SK-N-SH (cell line): ENCODE measurements around the gene ACE. TPM values are rescaled to one million over a fixed set of nuclear protein-coding genes. Genes with fewer than 3 reads are reported as not detected.

ENCODE experiments used
- CTCF ChIA-PET: fragments of 300-600, 350-600 bp; formaldehyde crosslinking; extraction: SDS; loops from one replicate; lab custom pipeline; 2021; lab: Yijun Ruan, JAX
- POLR2A ChIA-PET: fragments of 350-600 bp; sonication (Branson Sonifier 250); formaldehyde crosslinking; extraction: SDS; loops from one replicate; lab custom pipeline; 2020; ENCODE audit warnings: antibody characterized with exemption, inconsistent platforms; lab: Yijun Ruan, JAX
- DNase-seq: peaks from one replicate; pipeline ENCODE4 v3.0.0; 2012
- H2AFZ ChIP-seq: fragments of 200-600 bp; sonication (generic); 2 replicates; pipeline ENCODE4 v1.8.1; 2016; ENCODE audit warnings: antibody characterized with exemption, mild to moderate bottlenecking, low read depth
- H3F3A ChIP-seq: fragments of 200-600 bp; sonication (generic); replicated peaks from 2 replicates; pipeline ENCODE3; 2016; ENCODE audit warnings: antibody characterized with exemption, mild to moderate bottlenecking; ENCODE audit not compliant: insufficient read depth
- H3K27ac ChIP-seq, 2 experiments: fragments of 200-500 bp in 1 of 2; fragments of 200-600 bp in 1 of 2; sonication (Bioruptor generic) in 1 of 2; sonication (generic), shearing (Covaris generic) in 1 of 2; 2 replicates each; pipeline versions ENCODE4 v1.5.1 to v1.6.1; 2014 to 2016; ENCODE audit warnings: low read depth in 2 of 2, inconsistent platforms in 1 of 2, low read length in 1 of 2, mild to moderate bottlenecking in 1 of 2, mixed read lengths in 1 of 2
- H3K27me3 ChIP-seq: fragments of 200-600 bp; sonication (generic), shearing (Covaris generic); 2 replicates; pipeline ENCODE4 v1.6.1; 2016; ENCODE audit warnings: mixed run types; ENCODE audit not compliant: insufficient read depth
- H3K36me3 ChIP-seq, 2 experiments: fragments of 200-500 bp in 1 of 2; fragments of 200-600 bp in 1 of 2; sonication (Bioruptor generic) in 1 of 2; sonication (generic) in 1 of 2; replicated peaks in 1 of 2; 2 replicates each; pipeline versions ENCODE3 to v1.5.1; 2014 to 2016; ENCODE audit warnings: low read length in 1 of 2, mild to moderate bottlenecking in 1 of 2; ENCODE audit not compliant: insufficient read depth in 2 of 2, control insufficient read depth in 1 of 2
- H3K4me1 ChIP-seq, 2 experiments: fragments of 200-500 bp in 1 of 2; fragments of 200-600 bp in 1 of 2; sonication (Bioruptor generic) in 1 of 2; sonication (generic), shearing (Covaris generic) in 1 of 2; 2 replicates each; pipeline versions ENCODE4 v1.5.1 to v1.6.1; 2014 to 2016; ENCODE audit warnings: low read depth in 1 of 2, low read length in 1 of 2, mixed run types in 1 of 2; ENCODE audit not compliant: insufficient read depth in 2 of 2, control insufficient read depth in 1 of 2
- H3K4me2 ChIP-seq: fragments of 200-600 bp; sonication (generic), shearing (Covaris generic); 2 replicates; pipeline ENCODE4 v1.6.1; 2017; ENCODE audit warnings: mixed run types
- H3K4me3 ChIP-seq, 2 experiments: fragments of 200-500 bp in 1 of 2; fragments of 200-600 bp in 1 of 2; sonication (Bioruptor generic) in 1 of 2; sonication (generic), shearing (Covaris generic) in 1 of 2; 2 replicates each; pipeline versions ENCODE4 v1.5.1 to v1.8.1; 2014 to 2016; ENCODE audit warnings: low read depth in 2 of 2, inconsistent platforms in 1 of 2, low read length in 1 of 2, mild to moderate bottlenecking in 1 of 2, mixed read lengths in 1 of 2, moderate library complexity in 1 of 2
- H3K79me2 ChIP-seq: fragments of 200-600 bp; sonication (generic); 2 replicates; pipeline ENCODE4 v1.8.1; 2017; ENCODE audit warnings: mild to moderate bottlenecking; ENCODE audit not compliant: insufficient read depth
- H3K9ac ChIP-seq: fragments of 200-600 bp; sonication (generic); 2 replicates; pipeline ENCODE4 v1.6.1; 2017; ENCODE audit warnings: mixed run types
- H3K9me2 ChIP-seq: fragments of 200-600 bp; sonication (generic); 2 replicates; pipeline ENCODE4 v1.6.1; 2017; ENCODE audit warnings: mixed run types
- H3K9me3 ChIP-seq: fragments of 200-600 bp; sonication (generic); 2 replicates; pipeline ENCODE4 v1.6.1; 2017; ENCODE audit warnings: mixed run types, mild to moderate bottlenecking, moderate library complexity
- H4K20me1 ChIP-seq: fragments of 200-600 bp; sonication (generic); 2 replicates; pipeline ENCODE4 v1.6.1; 2017; ENCODE audit warnings: mild to moderate bottlenecking, mixed run types; ENCODE audit not compliant: insufficient read depth
- CTCF ChIP-seq: fragments of 200-600 bp; sonication (generic); IDR thresholded peaks from 2 replicates; pipeline ENCODE4 v1.6.1; 2017; ENCODE audit warnings: antibody characterized with exemption, mild to moderate bottlenecking, moderate library complexity
- EZH2phosphoT487 ChIP-seq: fragments of 200-600 bp; sonication (generic); IDR thresholded peaks from 2 replicates; pipeline ENCODE4 v1.6.1; 2017; ENCODE audit warnings: low read depth, mixed run types, mild to moderate bottlenecking, antibody characterized with exemption, moderate library complexity, borderline replicate concordance
- FOSL2 ChIP-seq: IDR thresholded peaks from 2 replicates; pipeline ENCODE4 v1.4.0; 2012; ENCODE audit warnings: low read depth, mild to moderate bottlenecking, moderate library complexity, borderline replicate concordance
- FOXJ3 ChIP-seq: sonication (generic); formaldehyde crosslinking; IDR thresholded peaks from 2 replicates; pipeline ENCODE4 v1.5.1; 2020; ENCODE audit warnings: mild to moderate bottlenecking, missing genetic modification reagents
- GATA2 ChIP-seq: sonication (generic); formaldehyde crosslinking; IDR thresholded peaks from 2 replicates; pipeline ENCODE4 v1.5.0; 2020; ENCODE audit warnings: mild to moderate bottlenecking, missing genetic modification reagents
- MXI1 ChIP-seq: IDR thresholded peaks from 2 replicates; pipeline ENCODE4 v1.6.1; 2012; ENCODE audit warnings: mild to moderate bottlenecking, low read depth, low read length, improper control_type of control experiment
- RAD21 ChIP-seq: IDR thresholded peaks from 2 replicates; pipeline ENCODE4 v1.6.1; 2012; ENCODE audit warnings: mild to moderate bottlenecking, low read length
- RXRA ChIP-seq: IDR thresholded peaks from 2 replicates; pipeline ENCODE4 v1.4.0; 2012; ENCODE audit warnings: low read depth, mild to moderate bottlenecking, borderline replicate concordance
- SMC3 ChIP-seq: IDR thresholded peaks from 2 replicates; pipeline ENCODE4 v1.6.1; 2012; ENCODE audit warnings: low read depth, low read length, improper control_type of control experiment
- polyA plus RNA-seq, 3 experiments: library from polyadenylated mRNA; depleted of rRNA; stranded (reverse); fragments of >200 nt; gene quantifications; 2 replicates each; pipeline ENCODE4 v1.2.3, GENCODE V29; 2012
- TF ChIP-seq, protein P1 (sequence below): fragments of 150-350 bp; IDR thresholded peaks from 2 replicates; pipeline ENCODE4 v1.6.1; 2016; ENCODE audit warnings: mild to moderate bottlenecking, low read depth, low read length
- TF ChIP-seq, protein P2 (sequence below): IDR thresholded peaks from 2 replicates; pipeline ENCODE4 v1.6.1; 2012; ENCODE audit warnings: mild to moderate bottlenecking, low read depth, low read length, moderate library complexity

Gene ACE
- polyA plus RNA-seq, 1 of the 3 experiments (the other 2 are of a cell fraction): 12.1 TPM

DNA sequence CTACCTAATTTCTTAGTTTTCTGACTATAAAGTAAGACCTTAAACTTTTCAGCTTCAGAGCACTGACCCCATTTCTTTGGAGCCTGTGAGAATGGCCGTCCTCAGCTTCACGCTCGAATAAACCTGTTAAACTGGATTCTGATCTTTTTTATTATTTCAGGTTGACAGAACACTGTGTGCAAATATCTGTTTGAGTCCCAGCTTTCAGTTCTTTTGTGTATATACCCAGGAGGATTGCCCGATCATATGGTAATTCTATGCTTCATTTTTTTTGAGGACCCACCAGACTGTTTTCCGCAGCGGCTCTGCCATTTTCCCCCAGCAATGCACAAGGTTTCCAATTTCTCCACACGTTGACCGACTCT, 26.5 kb downstream of the ACE start (continued):
- TF ChIP-seq, protein P1, sequence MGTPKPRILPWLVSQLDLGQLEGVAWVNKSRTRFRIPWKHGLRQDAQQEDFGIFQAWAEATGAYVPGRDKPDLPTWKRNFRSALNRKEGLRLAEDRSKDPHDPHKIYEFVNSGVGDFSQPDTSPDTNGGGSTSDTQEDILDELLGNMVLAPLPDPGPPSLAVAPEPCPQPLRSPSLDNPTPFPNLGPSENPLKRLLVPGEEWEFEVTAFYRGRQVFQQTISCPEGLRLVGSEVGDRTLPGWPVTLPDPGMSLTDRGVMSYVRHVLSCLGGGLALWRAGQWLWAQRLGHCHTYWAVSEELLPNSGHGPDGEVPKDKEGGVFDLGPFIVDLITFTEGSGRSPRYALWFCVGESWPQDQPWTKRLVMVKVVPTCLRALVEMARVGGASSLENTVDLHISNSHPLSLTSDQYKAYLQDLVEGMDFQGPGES: no peak

GRCh38 chr17:63504261-63504660, 27.4 kb downstream of the ACE start:
- H4K20me1 ChIP-seq: no peaks in the 10 kb centered on the region
- TF ChIP-seq CTCF (no peak), RXRA (no peak), SMC3 (no peak), EZH2phosphoT487 (no peak), GATA2 (CRISPR knock-in tag) (no peak), FOXJ3 (CRISPR knock-in tag) (no peak), RAD21 (no peak), FOSL2 (no peak), MXI1 (no peak)
- TF ChIP-seq, protein P2, sequence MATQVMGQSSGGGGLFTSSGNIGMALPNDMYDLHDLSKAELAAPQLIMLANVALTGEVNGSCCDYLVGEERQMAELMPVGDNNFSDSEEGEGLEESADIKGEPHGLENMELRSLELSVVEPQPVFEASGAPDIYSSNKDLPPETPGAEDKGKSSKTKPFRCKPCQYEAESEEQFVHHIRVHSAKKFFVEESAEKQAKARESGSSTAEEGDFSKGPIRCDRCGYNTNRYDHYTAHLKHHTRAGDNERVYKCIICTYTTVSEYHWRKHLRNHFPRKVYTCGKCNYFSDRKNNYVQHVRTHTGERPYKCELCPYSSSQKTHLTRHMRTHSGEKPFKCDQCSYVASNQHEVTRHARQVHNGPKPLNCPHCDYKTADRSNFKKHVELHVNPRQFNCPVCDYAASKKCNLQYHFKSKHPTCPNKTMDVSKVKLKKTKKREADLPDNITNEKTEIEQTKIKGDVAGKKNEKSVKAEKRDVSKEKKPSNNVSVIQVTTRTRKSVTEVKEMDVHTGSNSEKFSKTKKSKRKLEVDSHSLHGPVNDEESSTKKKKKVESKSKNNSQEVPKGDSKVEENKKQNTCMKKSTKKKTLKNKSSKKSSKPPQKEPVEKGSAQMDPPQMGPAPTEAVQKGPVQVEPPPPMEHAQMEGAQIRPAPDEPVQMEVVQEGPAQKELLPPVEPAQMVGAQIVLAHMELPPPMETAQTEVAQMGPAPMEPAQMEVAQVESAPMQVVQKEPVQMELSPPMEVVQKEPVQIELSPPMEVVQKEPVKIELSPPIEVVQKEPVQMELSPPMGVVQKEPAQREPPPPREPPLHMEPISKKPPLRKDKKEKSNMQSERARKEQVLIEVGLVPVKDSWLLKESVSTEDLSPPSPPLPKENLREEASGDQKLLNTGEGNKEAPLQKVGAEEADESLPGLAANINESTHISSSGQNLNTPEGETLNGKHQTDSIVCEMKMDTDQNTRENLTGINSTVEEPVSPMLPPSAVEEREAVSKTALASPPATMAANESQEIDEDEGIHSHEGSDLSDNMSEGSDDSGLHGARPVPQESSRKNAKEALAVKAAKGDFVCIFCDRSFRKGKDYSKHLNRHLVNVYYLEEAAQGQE: no peak
- TF ChIP-seq, protein P1: no peak
- DNase-seq: no peak
- H3K9ac ChIP-seq: no peak overlapping the region
- H3K4me1 ChIP-seq: no peaks in the 10 kb centered on the region
- no peaks in the 10 kb centered on the region for H3K36me3 ChIP-seq
- no peak overlapping the region for H3K4me2 ChIP-seq
- CTCF ChIA-PET: interaction anchor here (1.1 to 1.4 kb wide), 1 partner anchor 79 kb away, joined by 6 read pairs; no protein-coding TSS in a partner anchor
- peaks cover 7% of the 10 kb centered on the region for H3F3A ChIP-seq
- H3K4me3 ChIP-seq: no peak overlapping the region
- no peak overlapping the region for H2AFZ ChIP-seq
- peaks cover 24% of the 10 kb centered on the region; the same call in 1 of the 2 replicates for H3K27me3 ChIP-seq
- no peaks in the 10 kb centered on the region for H3K9me3 ChIP-seq
- no peaks in the 10 kb centered on the region for H3K9me2 ChIP-seq
- no peak overlapping the region for H3K27ac ChIP-seq
- no peaks in the 10 kb centered on the region for H3K79me2 ChIP-seq
- POLR2A ChIA-PET: no interaction called here
